Retina (tissue), 1 donor: Measurements from ENCODE around the gene KIF18A.
"Not testable (repeated sequence)": the region's sequence is repeated elsewhere in the genome, so short reads cannot be mapped to it uniquely, and the experiment has no call there.

Source experiments
- DNase-seq: peaks from one replicate; pipeline ENCODE4 v3.0.0-alpha.2; 2016

KIF18A gene

GRCh38 chr11:28106353-28107043 is 1.5 kb downstream of the KIF18A start:
- no peak for DNase-seq

- DNase-seq, result no peak
Observed at GRCh38 chr11:28105869-28106268, 2.1 kb downstream of the KIF18A start.

GRCh38 chr11:28104984-28105383 is 3.0 kb downstream of the KIF18A start:
- DNase-seq, result no peak

GRCh38 chr11:28104425-28104824 is 3.5 kb downstream of the KIF18A start:
- no peak for DNase-seq

- DNase-seq, result not testable (repeated sequence)
Observed at GRCh38 chr11:28102300-28102699, 5.7 kb downstream of the KIF18A start.

GRCh38 chr11:28100665-28101064 is 7.3 kb downstream of the KIF18A start:
- no peak for DNase-seq

- no peak for DNase-seq
Observed at GRCh38 chr11:28099715-28100114, 8.2 kb downstream of the KIF18A start.

- no peak for DNase-seq
Observed at GRCh38 chr11:28098257-28098656, 9.7 kb downstream of the KIF18A start.

GRCh38 chr11:28092786-28093185 is 15.2 kb downstream of the KIF18A start:
- no peak for DNase-seq

GRCh38 chr11:28090052-28090749 is 17.8 kb downstream of the KIF18A start:
- DNase-seq, result no peak

GRCh38 chr11:28089378-28089777 is 18.6 kb downstream of the KIF18A start:
- DNase-seq, result no peak

- not testable (repeated sequence) for DNase-seq
Observed at GRCh38 chr11:28087693-28088092, 20.3 kb downstream of the KIF18A start.

GRCh38 chr11:28087192-28087591 is 20.8 kb downstream of the KIF18A start:
- not testable (repeated sequence) for DNase-seq

GRCh38 chr11:28086569-28086968 is 21.4 kb downstream of the KIF18A start:
- no peak for DNase-seq

- no peak for DNase-seq
Observed at GRCh38 chr11:28083118-28083517, 24.8 kb downstream of the KIF18A start.

GRCh38 chr11:28077521-28077920 is 30.4 kb downstream of the KIF18A start:
- no peak for DNase-seq

- DNase-seq, result no peak
Observed at GRCh38 chr11:28072321-28072720, 35.6 kb downstream of the KIF18A start.

GRCh38 chr11:28071305-28071704 is 36.7 kb downstream of the KIF18A start:
- no peak for DNase-seq

- DNase-seq, result no peak
Observed at GRCh38 chr11:28058333-28058732, 49.6 kb downstream of the KIF18A start.

GRCh38 chr11:28054821-28055220 is 53.1 kb downstream of the KIF18A start:
- no peak for DNase-seq

- DNase-seq, result no peak
Observed at GRCh38 chr11:28049338-28050216, 58.4 kb downstream of the KIF18A start.

GRCh38 chr11:28048812-28049211 is 59.1 kb downstream of the KIF18A start:
- no peak for DNase-seq

- no peak for DNase-seq
Observed at GRCh38 chr11:28043930-28044709, 63.8 kb downstream of the KIF18A start.
